ENCODE measurements around the gene DDO. TPM values are rescaled to one million over a fixed set of nuclear protein-coding genes. Genes with fewer than 3 reads are reported as not detected.

DDO gene
- total and polyA plus RNA-seq, 2 experiments from 2014 or later = 0.10 TPM; not detected in 1

DNA sequence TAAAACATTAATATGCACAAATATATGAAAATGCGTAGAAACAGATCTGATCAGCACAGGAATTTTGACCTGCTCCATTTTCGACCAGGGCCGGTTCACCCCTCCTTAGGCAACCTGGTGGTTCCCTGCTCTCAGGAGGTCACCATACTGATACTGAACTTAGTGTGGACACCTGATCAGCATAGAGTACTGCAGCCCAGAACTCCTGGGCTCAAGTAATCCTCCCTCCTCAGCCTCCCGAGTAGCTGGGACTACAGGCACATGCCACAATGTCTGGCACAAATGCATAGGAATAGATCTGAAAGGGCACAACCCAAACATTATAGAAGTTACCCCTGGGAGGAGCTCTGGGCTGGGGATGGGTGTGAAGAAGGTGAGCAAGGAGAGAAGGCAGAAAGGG, 24.7 kb upstream of the DDO start:
- peaks cover 1% of the 10 kb centered on the region for H3K27me3 Mint-ChIP-seq (ENCODE audit: insufficient read depth, low read depth, poor library complexity)
- Histone ChIP-seq H3K79me2 (replicated peaks; ENCODE audit: insufficient read depth) (no peaks in the 10 kb centered on the region), H3K4me2 (no peak overlapping the region), H3K9me2 (ENCODE audit: insufficient read depth) (peaks cover 12% of the 10 kb centered on the region), H3K4me3 (no peak overlapping the region), H3K4me1 (ENCODE audit: insufficient read depth) (no peaks in the 10 kb centered on the region; the same call in 1 of the 2 replicates), H2AFZ (no peak overlapping the region), H3K27me3 (ENCODE audit: insufficient read depth) (no peaks in the 10 kb centered on the region), H3F3A (replicated peaks; ENCODE audit: low read depth) (no peaks in the 10 kb centered on the region), H3K27ac (ENCODE audit: low read depth) (no peak overlapping the region), H4K20me1 (replicated peaks; ENCODE audit: insufficient read depth) (no peaks in the 10 kb centered on the region), H3K36me3 (ENCODE audit: insufficient read depth) (no peaks in the 10 kb centered on the region)
- no peaks in the 10 kb centered on the region for H3K36me3 Mint-ChIP-seq (ENCODE audit: low read depth)
- no peak for ATAC-seq
- no peak overlapping the region for H3K4me3 Mint-ChIP-seq
- no peak overlapping the region for H3K27ac Mint-ChIP-seq
- H3K4me1 Mint-ChIP-seq = no peaks in the 10 kb centered on the region
- peaks cover 4% of the 10 kb centered on the region; the same call in 2 of the 3 replicates for H3K9me3 Mint-ChIP-seq
- no peak for TF ChIP-seq STAT1 (IDR thresholded peaks at IDR 0.05; ENCODE audit: unreplicated experiment)
- no peak for TF ChIP-seq POLR2AphosphoS5 (IDR thresholded peaks at IDR 0.05; ENCODE audit: low read depth)
- DNase-seq (ENCODE audit: low spot score) = no peak

DNA sequence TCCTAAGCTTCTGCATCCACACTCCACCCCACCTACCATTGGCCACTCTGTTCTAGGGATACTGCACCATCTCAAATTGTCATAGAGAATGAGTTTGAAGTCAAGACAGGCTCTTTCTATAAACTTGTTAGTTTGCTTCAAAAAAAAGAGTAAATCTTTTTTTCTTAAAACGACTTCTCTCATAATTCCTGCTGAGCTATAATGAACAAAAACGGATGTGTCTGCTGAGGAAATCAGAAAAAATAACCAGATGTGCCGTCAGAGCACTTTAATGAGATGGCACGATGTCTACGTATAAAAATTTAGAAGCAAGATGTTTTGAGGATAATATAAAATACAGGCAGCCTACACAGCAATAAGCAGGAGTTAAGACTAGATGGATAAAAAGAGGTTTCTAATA, 24.0 kb upstream of the DDO start:
- Histone ChIP-seq H3K27me3 (ENCODE audit: insufficient read depth) (no peaks in the 10 kb centered on the region), H3K4me3 (no peak overlapping the region), H2AFZ (no peak overlapping the region), H3F3A (replicated peaks; ENCODE audit: low read depth) (no peaks in the 10 kb centered on the region), H3K4me1 (ENCODE audit: insufficient read depth) (no peaks in the 10 kb centered on the region; the same call in 1 of the 2 replicates), H3K9me2 (ENCODE audit: insufficient read depth) (peaks cover 12% of the 10 kb centered on the region), H3K27ac (ENCODE audit: low read depth) (no peak overlapping the region), H3K36me3 (ENCODE audit: insufficient read depth) (no peaks in the 10 kb centered on the region), H3K4me2 (no peak overlapping the region), H3K79me2 (replicated peaks; ENCODE audit: insufficient read depth) (no peaks in the 10 kb centered on the region), H4K20me1 (replicated peaks; ENCODE audit: insufficient read depth) (no peaks in the 10 kb centered on the region)
- Mint-ChIP-seq H3K27ac (no peak overlapping the region), H3K9me3 (peaks cover 5% of the 10 kb centered on the region; the same call in 2 of the 3 replicates), H3K27me3 (ENCODE audit: insufficient read depth, low read depth, poor library complexity) (peaks cover 1% of the 10 kb centered on the region), H3K36me3 (ENCODE audit: low read depth) (no peaks in the 10 kb centered on the region), H3K4me3 (no peak overlapping the region), H3K4me1 (no peaks in the 10 kb centered on the region)
- no peak for ATAC-seq
- no peak for DNase-seq (ENCODE audit: low spot score)
- TF ChIP-seq ZNF114 (CRISPR knock-in tag; IDR thresholded peaks at IDR 0.05) (no peak), STAT1 (IDR thresholded peaks at IDR 0.05; ENCODE audit: unreplicated experiment) (no peak), EZH2phosphoT487 (IDR thresholded peaks at IDR 0.05; ENCODE audit: unreplicated experiment) (no peak), POLR2AphosphoS5 (IDR thresholded peaks at IDR 0.05; ENCODE audit: low read depth) (no peak), NANOG (IDR thresholded peaks at IDR 0.05; ENCODE audit: borderline replicate concordance) (no peak)
- TF ChIP-seq, protein P1, sequence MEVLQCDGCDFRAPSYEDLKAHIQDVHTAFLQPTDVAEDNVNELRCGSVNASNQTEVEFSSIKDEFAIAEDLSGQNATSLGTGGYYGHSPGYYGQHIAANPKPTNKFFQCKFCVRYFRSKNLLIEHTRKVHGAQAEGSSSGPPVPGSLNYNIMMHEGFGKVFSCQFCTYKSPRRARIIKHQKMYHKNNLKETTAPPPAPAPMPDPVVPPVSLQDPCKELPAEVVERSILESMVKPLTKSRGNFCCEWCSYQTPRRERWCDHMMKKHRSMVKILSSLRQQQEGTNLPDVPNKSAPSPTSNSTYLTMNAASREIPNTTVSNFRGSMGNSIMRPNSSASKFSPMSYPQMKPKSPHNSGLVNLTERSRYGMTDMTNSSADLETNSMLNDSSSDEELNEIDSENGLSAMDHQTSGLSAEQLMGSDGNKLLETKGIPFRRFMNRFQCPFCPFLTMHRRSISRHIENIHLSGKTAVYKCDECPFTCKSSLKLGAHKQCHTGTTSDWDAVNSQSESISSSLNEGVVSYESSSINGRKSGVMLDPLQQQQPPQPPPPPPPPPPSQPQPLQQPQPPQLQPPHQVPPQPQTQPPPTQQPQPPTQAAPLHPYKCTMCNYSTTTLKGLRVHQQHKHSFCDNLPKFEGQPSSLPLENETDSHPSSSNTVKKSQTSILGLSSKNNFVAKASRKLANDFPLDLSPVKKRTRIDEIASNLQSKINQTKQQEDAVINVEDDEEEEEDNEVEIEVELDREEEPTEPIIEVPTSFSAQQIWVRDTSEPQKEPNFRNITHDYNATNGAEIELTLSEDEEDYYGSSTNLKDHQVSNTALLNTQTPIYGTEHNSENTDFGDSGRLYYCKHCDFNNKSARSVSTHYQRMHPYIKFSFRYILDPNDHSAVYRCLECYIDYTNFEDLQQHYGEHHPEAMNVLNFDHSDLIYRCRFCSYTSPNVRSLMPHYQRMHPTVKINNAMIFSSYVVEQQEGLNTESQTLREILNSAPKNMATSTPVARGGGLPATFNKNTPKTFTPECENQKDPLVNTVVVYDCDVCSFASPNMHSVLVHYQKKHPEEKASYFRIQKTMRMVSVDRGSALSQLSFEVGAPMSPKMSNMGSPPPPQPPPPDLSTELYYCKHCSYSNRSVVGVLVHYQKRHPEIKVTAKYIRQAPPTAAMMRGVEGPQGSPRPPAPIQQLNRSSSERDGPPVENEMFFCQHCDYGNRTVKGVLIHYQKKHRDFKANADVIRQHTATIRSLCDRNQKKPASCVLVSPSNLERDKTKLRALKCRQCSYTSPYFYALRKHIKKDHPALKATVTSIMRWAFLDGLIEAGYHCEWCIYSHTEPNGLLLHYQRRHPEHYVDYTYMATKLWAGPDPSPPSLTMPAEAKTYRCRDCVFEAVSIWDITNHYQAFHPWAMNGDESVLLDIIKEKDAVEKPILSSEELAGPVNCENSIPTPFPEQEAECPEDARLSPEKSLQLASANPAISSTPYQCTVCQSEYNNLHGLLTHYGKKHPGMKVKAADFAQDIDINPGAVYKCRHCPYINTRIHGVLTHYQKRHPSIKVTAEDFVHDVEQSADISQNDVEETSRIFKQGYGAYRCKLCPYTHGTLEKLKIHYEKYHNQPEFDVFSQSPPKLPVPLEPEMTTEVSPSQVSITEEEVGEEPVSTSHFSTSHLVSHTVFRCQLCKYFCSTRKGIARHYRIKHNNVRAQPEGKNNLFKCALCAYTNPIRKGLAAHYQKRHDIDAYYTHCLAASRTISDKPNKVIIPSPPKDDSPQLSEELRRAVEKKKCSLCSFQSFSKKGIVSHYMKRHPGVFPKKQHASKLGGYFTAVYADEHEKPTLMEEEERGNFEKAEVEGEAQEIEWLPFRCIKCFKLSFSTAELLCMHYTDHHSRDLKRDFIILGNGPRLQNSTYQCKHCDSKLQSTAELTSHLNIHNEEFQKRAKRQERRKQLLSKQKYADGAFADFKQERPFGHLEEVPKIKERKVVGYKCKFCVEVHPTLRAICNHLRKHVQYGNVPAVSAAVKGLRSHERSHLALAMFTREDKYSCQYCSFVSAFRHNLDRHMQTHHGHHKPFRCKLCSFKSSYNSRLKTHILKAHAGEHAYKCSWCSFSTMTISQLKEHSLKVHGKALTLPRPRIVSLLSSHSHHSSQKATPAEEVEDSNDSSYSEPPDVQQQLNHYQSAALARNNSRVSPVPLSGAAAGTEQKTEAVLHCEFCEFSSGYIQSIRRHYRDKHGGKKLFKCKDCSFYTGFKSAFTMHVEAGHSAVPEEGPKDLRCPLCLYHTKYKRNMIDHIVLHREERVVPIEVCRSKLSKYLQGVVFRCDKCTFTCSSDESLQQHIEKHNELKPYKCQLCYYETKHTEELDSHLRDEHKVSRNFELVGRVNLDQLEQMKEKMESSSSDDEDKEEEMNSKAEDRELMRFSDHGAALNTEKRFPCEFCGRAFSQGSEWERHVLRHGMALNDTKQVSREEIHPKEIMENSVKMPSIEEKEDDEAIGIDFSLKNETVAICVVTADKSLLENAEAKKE (CRISPR knock-in tag; IDR thresholded peaks at IDR 0.05) = no peak
- TF ChIP-seq, protein P2, sequence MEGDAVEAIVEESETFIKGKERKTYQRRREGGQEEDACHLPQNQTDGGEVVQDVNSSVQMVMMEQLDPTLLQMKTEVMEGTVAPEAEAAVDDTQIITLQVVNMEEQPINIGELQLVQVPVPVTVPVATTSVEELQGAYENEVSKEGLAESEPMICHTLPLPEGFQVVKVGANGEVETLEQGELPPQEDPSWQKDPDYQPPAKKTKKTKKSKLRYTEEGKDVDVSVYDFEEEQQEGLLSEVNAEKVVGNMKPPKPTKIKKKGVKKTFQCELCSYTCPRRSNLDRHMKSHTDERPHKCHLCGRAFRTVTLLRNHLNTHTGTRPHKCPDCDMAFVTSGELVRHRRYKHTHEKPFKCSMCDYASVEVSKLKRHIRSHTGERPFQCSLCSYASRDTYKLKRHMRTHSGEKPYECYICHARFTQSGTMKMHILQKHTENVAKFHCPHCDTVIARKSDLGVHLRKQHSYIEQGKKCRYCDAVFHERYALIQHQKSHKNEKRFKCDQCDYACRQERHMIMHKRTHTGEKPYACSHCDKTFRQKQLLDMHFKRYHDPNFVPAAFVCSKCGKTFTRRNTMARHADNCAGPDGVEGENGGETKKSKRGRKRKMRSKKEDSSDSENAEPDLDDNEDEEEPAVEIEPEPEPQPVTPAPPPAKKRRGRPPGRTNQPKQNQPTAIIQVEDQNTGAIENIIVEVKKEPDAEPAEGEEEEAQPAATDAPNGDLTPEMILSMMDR (conservative IDR thresholded peaks at IDR 0.05; ENCODE audit: low read depth in 2 of 2) = no peak
- TF ChIP-seq, protein P3, sequence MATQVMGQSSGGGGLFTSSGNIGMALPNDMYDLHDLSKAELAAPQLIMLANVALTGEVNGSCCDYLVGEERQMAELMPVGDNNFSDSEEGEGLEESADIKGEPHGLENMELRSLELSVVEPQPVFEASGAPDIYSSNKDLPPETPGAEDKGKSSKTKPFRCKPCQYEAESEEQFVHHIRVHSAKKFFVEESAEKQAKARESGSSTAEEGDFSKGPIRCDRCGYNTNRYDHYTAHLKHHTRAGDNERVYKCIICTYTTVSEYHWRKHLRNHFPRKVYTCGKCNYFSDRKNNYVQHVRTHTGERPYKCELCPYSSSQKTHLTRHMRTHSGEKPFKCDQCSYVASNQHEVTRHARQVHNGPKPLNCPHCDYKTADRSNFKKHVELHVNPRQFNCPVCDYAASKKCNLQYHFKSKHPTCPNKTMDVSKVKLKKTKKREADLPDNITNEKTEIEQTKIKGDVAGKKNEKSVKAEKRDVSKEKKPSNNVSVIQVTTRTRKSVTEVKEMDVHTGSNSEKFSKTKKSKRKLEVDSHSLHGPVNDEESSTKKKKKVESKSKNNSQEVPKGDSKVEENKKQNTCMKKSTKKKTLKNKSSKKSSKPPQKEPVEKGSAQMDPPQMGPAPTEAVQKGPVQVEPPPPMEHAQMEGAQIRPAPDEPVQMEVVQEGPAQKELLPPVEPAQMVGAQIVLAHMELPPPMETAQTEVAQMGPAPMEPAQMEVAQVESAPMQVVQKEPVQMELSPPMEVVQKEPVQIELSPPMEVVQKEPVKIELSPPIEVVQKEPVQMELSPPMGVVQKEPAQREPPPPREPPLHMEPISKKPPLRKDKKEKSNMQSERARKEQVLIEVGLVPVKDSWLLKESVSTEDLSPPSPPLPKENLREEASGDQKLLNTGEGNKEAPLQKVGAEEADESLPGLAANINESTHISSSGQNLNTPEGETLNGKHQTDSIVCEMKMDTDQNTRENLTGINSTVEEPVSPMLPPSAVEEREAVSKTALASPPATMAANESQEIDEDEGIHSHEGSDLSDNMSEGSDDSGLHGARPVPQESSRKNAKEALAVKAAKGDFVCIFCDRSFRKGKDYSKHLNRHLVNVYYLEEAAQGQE (IDR thresholded peaks at IDR 0.05; ENCODE audit: unreplicated experiment) = no peak
- TF ChIP-seq, protein P4, sequence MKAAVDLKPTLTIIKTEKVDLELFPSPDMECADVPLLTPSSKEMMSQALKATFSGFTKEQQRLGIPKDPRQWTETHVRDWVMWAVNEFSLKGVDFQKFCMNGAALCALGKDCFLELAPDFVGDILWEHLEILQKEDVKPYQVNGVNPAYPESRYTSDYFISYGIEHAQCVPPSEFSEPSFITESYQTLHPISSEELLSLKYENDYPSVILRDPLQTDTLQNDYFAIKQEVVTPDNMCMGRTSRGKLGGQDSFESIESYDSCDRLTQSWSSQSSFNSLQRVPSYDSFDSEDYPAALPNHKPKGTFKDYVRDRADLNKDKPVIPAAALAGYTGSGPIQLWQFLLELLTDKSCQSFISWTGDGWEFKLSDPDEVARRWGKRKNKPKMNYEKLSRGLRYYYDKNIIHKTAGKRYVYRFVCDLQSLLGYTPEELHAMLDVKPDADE (IDR thresholded peaks at IDR 0.05) = no peak
